Fibroblast of pulmonary artery (primary cell): ENCODE results near the gene MKNK1.

Source experiments
- DNase-seq: peaks from one replicate; pipeline ENCODE4 v3.0.0-alpha.2; 2010; ENCODE audit warnings: low read depth
- H3K4me3 ChIP-seq: replicated peaks from 2 replicates; pipeline ENCODE4 v1.5.1; 2011; ENCODE audit warnings: low read depth, mild to moderate bottlenecking, control low read depth, low read length, moderate library complexity
- CTCF ChIP-seq: IDR thresholded peaks from 2 replicates; pipeline ENCODE4 v1.5.1; 2011; ENCODE audit warnings: mild to moderate bottlenecking, control low read depth, low read length, inconsistent platforms; ENCODE audit errors: missing control alignments

The MKNK1 gene

DNA sequence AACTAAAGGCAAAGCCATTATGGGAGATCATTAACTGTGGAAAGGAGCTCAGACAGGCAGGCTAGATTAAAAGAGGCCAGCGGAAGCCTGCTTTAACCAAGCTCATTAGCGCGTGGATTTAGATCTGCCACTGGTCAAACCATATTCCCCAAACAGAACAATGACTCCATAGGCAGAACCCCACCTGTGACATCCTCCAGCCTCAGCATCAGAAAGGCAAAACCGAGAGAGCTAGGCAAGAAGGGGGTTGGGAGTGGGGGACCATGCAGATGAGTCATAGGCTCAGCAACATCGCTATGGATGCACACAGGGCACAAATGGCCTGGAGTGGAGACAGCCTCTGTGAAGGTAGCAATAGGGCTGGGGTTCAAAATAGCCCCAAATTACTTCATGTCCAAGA, 20.6 kb downstream of the MKNK1 start:
- no peak for TF ChIP-seq CTCF
- H3K4me3 ChIP-seq = no peak overlapping the region
- DNase-seq = no peak

DNA sequence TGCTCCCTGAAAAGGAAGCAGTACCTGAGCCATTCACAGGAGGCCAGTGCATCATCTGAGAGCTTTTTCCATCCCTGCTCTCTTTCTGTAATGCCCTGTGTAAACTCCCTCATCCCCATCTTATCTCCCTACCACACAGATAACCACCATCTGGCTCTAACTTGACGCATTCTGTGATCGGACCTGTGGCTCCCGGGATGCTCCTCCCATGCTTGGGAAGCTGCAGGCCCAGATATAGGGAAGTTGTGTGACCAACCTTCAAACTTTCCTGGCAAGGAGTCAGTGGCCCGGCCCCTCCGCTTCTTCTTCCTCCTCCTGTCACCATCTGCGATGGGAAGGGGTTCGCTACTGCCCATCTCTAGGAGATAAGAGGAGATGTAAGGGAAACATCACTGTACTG, 21.1 kb downstream of the MKNK1 start:
- no peak overlapping the region for H3K4me3 ChIP-seq
- no peak for DNase-seq
- TF ChIP-seq CTCF = no peak

GRCh38 chr1:46581681-46582455, 22.2 kb downstream of the MKNK1 start:
- DNase-seq = no peak
- TF ChIP-seq CTCF = no peak
- no peak overlapping the region for H3K4me3 ChIP-seq

GRCh38 chr1:46580140-46580903, 23.7 kb downstream of the MKNK1 start:
- no peak for DNase-seq
- H3K4me3 ChIP-seq = no peak overlapping the region
- no peak for TF ChIP-seq CTCF

GRCh38 chr1:46577671-46578070, 26.4 kb downstream of the MKNK1 start:
- DNase-seq = no peak
- TF ChIP-seq CTCF = no peak
- H3K4me3 ChIP-seq = no peak overlapping the region

DNA sequence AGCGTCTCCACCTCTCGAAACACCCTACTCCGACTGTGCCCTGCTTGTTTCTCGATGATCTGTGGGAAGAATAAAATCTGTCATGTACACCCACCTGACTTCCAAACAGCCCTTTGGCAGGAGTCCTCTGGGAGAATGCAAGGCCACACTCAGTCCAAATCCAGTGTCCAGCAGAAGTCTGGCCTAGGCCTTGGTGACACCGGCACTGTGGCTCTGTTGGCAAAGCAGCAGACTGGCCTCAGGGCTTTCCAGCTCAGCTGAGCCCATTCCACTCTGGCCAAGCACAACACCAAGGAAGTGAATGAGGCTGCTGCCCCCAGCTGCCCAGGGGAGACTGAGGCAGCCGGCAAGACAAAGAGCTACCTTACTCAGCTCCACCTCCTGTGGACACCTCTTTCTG, 27.5 kb downstream of the MKNK1 start:
- H3K4me3 ChIP-seq = no peak overlapping the region
- TF ChIP-seq CTCF = no peak
- no peak for DNase-seq
